Osteocyte (in vitro differentiated cells): ENCODE results near the gene AADAC. TPM values are rescaled to one million over a fixed set of nuclear protein-coding genes. Genes with fewer than 3 reads are reported as not detected.
"Not testable (repeated sequence)": the region's sequence is repeated elsewhere in the genome, so short reads cannot be mapped to it uniquely, and the experiment has no call there.

ENCODE experiments used
- DNase-seq: peaks from one replicate; pipeline ENCODE4 v3.0.0; 2021; ENCODE audit warnings: mixed read lengths; ENCODE audit not compliant: unreplicated experiment; ENCODE audit errors: extremely low spot score
- H3K27ac Mint-ChIP-seq: one replicate; pipeline ENCODE4 v1.8.0; 2021; ENCODE audit warnings: mild to moderate bottlenecking, mixed read lengths; ENCODE audit not compliant: unreplicated experiment
- H3K27me3 Mint-ChIP-seq: one replicate; pipeline ENCODE4 v1.8.0; 2021; ENCODE audit warnings: mixed read lengths; ENCODE audit not compliant: unreplicated experiment
- H3K36me3 Mint-ChIP-seq: one replicate; pipeline ENCODE4 v1.8.0; 2021; ENCODE audit warnings: mixed read lengths; ENCODE audit not compliant: unreplicated experiment
- H3K4me1 Mint-ChIP-seq: one replicate; pipeline ENCODE4 v1.8.0; 2021; ENCODE audit warnings: mixed read lengths; ENCODE audit not compliant: unreplicated experiment
- H3K4me3 Mint-ChIP-seq: one replicate; pipeline ENCODE4 v1.8.0; 2021; ENCODE audit warnings: mild to moderate bottlenecking, moderate library complexity, mixed read lengths; ENCODE audit not compliant: unreplicated experiment
- H3K9me3 Mint-ChIP-seq: one replicate; pipeline ENCODE4 v1.8.0; 2021; ENCODE audit warnings: mixed read lengths; ENCODE audit not compliant: unreplicated experiment
- CTCF ChIP-seq: fragments of 200-600 bp; sonication (generic); IDR thresholded peaks from 2 replicates; pipeline ENCODE4 v1.5.0; 2021; ENCODE audit warnings: antibody characterized with exemption, mild to moderate bottlenecking, moderate library complexity
- long read RNA-seq: library from polyadenylated mRNA; unstranded; transcript quantifications from one replicate; pipeline ENCODE4 v2.0.0, GENCODE V29; 2021
- total RNA-seq: library from RNA; stranded (reverse); gene quantifications from 2 replicates; pipeline ENCODE4 v1.2.1, GENCODE V29; 2021

The AADAC gene
- not detected in 2 replicates for total RNA-seq
- long read RNA-seq = 0 reads

- Mint-ChIP-seq H3K27ac (no peak within 1 kb of the TSS), H3K4me1 (no peaks in the 10 kb centered on the region), H3K9me3 (no peaks in the 10 kb centered on the region), H3K27me3 (no peaks in the 10 kb centered on the region), H3K36me3 (no peaks in the 10 kb centered on the region), H3K4me3 (no peak within 1 kb of the TSS)
- TF ChIP-seq CTCF = no peak
- DNase-seq = no peak
Measured at GRCh38 chr3:151813799-151814198, at the start of gene AADAC. Gene AADAC, plus strand, starts transcription at chr3:151814116. Its CDS starts 47 bp downstream, at chr3:151814163.

GRCh38 chr3:151764699-151765098 lies 49.2 kb upstream of the AADAC start:
- not testable (repeated sequence) for H3K36me3 Mint-ChIP-seq, H3K4me3 Mint-ChIP-seq, H3K27me3 Mint-ChIP-seq, DNase-seq, H3K9me3 Mint-ChIP-seq, H3K27ac Mint-ChIP-seq
- peaks cover 18% of the 10 kb centered on the region for H3K4me1 Mint-ChIP-seq

- Mint-ChIP-seq H3K4me1 (peaks cover 27% of the 10 kb centered on the region), H3K9me3 (no peaks in the 10 kb centered on the region), H3K27ac (no peak overlapping the region), H3K27me3 (no peaks in the 10 kb centered on the region), H3K36me3 (no peaks in the 10 kb centered on the region), H3K4me3 (no peak overlapping the region)
- no peak for DNase-seq
- no peak for TF ChIP-seq CTCF
Measured at GRCh38 chr3:151765685-151766084, 48.2 kb upstream of the AADAC start.

GRCh38 chr3:151766454-151766853 lies 47.5 kb upstream of the AADAC start:
- Mint-ChIP-seq H3K27me3 (no peaks in the 10 kb centered on the region), H3K27ac (no peak overlapping the region), H3K36me3 (no peaks in the 10 kb centered on the region), H3K4me3 (no peak overlapping the region), H3K4me1 (peaks cover 34% of the 10 kb centered on the region), H3K9me3 (no peaks in the 10 kb centered on the region)
- no peak for DNase-seq
- TF ChIP-seq CTCF = no peak

GRCh38 chr3:151768393-151768930 lies 45.5 kb upstream of the AADAC start:
- H3K4me3 Mint-ChIP-seq = no peak overlapping the region
- H3K27me3 Mint-ChIP-seq = no peaks in the 10 kb centered on the region
- no peaks in the 10 kb centered on the region for H3K36me3 Mint-ChIP-seq
- no peak for TF ChIP-seq CTCF
- H3K4me1 Mint-ChIP-seq = peaks cover 39% of the 10 kb centered on the region
- DNase-seq = no peak
- peak overlapping the region; percentile 54 for H3K27ac Mint-ChIP-seq
- no peaks in the 10 kb centered on the region for H3K9me3 Mint-ChIP-seq

GRCh38 chr3:151769175-151769574 lies 44.7 kb upstream of the AADAC start:
- peak overlapping the region; percentile 86 for H3K27ac Mint-ChIP-seq
- H3K4me3 Mint-ChIP-seq = no peak overlapping the region
- no peak for DNase-seq
- no peak for TF ChIP-seq CTCF
- H3K36me3 Mint-ChIP-seq = no peaks in the 10 kb centered on the region
- H3K9me3 Mint-ChIP-seq = no peaks in the 10 kb centered on the region
- peaks cover 39% of the 10 kb centered on the region for H3K4me1 Mint-ChIP-seq
- H3K27me3 Mint-ChIP-seq = no peaks in the 10 kb centered on the region
